NOMO-1 treated with dmso at 0.1 percent for 144 hours (cell line): ENCODE results near the gene TICAM1.
"Not testable (repeated sequence)": the region's sequence is repeated elsewhere in the genome, so short reads cannot be mapped to it uniquely, and the experiment has no call there.

ENCODE experiments used
- DNase-seq: peaks from one replicate; lab custom pipeline; 2025; ENCODE audit not compliant: unreplicated experiment; lab: John Stamatoyannopoulos, UW

The TICAM1 gene

DNA sequence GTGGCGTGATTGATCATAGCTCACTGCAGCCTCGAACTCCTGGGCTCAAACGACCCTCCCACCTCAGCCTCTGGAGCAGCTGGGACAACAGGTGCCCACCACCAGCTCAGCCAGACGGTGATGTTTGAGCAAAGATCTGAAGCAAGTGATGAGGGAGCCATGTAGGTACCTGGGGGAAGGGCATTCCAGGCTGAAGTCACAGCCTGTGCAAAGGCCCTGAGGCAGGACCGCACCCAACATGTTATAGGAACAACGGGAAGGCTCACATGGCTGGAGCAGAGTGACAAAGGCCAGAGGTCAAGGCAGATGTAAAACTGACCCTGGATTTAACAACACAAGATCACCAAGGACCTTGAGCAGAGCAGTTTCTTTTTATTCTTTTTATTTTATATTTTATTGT lies 25.1 kb downstream of the TICAM1 start:
- DNase-seq = no peak

DNA sequence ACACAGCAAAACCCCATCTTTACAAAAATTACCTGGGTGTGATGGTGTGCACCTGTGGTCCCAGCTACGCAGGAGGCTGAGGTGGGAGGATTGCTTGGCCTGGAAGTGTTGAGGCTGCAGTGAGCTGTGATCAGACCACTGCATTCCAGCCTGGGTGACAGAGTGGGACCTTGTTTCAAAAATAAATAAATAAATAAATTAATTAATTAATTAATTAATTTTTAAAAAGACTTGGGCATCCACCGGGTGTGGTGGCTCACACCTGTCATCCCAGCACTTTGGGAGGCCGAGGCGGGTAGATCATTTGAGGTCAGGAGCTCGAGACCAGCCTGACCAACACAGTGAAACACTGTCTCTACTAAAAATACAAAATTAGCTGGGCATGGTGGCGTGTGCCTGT lies 26.4 kb downstream of the TICAM1 start:
- DNase-seq = not testable (repeated sequence)

DNA sequence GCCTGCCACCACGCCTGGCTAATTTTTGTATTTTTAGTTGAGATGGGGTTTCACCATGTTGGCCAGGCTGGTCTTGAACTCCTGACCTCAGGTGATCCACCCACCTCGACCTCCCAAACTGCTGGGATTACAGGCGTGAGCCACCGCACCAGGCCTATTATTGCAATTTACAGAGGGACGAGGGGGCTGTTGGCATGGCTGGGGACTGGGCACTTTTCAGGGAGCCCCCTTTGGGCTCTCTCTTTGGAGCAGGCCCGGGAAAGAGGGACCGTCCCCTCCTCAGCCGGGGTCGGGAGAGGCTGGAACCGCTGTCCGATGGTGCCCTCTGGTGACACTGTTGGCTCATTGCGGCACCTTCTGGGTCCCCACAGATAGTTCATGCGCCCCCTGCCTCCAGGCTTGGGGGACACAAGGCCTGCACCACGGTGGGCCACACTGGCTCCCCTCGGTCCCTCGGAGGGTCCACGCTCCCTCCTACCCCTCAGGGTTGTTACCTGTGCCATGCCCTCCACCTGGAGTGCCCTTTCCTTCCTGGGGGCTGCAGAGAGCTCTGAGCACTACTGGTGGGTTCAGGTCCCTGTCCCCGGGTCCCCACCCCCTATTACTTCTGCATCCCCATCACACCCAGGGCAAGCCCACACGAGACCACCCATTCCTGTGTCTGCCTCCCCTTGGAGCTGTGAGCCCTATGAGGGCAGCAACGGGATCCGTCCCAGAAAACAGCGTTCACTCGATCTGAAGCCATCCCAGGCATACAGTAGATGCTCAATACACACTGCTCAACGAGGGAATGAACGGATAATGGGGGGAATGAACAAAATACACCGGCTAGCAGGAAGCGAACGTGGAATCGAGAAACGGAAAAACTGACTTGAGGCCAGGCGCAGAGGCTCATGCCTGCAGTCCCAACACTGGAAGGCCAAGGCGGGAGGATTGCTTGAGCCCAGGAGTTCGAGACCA lies 27.5 kb downstream of the TICAM1 start:
- peak; percentile 19 for DNase-seq

DNA sequence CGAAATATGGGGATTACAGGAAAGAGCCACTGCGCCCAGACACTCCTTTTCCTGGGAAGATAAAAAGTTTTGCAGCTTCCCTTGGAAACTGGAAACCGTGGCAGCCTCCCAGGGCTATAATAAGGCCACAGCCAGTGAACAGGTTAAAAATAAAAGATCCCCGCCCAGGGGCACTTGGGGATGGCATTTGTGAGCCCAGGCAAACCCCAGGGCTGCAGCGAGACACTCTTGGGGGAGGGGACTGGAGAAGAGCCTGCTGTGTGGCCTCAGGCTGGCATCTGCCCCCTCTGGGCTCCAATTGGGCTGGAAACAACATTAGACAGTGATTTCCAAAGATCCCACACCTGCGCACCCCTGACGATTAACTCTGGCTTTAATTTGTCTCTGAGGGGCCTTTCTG lies 28.8 kb downstream of the TICAM1 start:
- no peak for DNase-seq

- no peak for DNase-seq
These were observed 30.4 kb downstream of the TICAM1 start for GRCh38 chr19:4801085-4801619.

DNA sequence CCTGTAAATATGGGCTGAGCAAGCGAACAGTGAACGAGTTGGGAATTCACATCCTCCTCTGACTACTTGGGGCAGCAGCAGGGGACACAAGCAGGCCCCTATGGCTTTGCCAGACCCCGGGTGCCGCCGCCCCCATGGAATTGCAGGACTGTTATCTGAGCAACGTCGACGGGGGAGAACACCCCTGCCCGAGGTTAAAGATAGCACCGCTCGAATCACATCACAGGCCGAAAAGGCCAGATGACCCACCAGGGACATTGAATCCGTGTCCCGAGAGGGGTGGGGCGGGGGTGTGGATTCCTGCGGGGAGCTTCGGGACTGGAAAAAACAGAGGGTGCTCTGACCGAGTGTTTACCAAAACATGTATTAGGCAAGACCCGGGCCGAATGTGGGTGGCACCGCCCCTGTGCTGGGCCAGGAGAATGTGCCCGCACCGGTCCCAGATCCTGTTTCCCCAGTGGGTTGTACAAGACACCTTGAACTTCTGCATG lies 30.9 kb downstream of the TICAM1 start:
- no peak for DNase-seq

- DNase-seq = no peak
These were observed 36.1 kb downstream of the TICAM1 start for GRCh38 chr19:4795400-4795799.

GRCh38 chr19:4794971-4795370 lies 36.5 kb downstream of the TICAM1 start:
- DNase-seq = no peak

DNA sequence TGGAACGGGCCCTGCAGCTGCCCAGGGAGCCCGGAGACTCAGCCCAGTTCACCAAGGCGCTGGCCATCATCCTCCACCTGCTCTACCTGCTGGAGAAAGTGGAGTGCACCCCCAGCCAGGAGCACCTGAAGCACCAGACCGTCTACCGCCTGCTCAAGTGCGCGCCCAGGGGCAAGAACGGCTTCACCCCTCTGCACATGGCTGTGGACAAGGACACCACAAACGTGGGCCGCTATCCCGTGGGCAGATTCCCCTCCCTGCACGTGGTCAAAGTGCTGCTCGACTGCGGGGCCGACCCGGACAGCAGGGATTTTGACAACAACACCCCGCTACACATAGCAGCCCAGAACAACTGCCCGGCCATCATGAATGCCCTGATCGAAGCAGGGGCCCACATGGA lies 38.2 kb downstream of the TICAM1 start:
- DNase-seq = not testable (repeated sequence)

GRCh38 chr19:4792866-4793195 lies 38.7 kb downstream of the TICAM1 start:
- DNase-seq = not testable (repeated sequence)

DNA sequence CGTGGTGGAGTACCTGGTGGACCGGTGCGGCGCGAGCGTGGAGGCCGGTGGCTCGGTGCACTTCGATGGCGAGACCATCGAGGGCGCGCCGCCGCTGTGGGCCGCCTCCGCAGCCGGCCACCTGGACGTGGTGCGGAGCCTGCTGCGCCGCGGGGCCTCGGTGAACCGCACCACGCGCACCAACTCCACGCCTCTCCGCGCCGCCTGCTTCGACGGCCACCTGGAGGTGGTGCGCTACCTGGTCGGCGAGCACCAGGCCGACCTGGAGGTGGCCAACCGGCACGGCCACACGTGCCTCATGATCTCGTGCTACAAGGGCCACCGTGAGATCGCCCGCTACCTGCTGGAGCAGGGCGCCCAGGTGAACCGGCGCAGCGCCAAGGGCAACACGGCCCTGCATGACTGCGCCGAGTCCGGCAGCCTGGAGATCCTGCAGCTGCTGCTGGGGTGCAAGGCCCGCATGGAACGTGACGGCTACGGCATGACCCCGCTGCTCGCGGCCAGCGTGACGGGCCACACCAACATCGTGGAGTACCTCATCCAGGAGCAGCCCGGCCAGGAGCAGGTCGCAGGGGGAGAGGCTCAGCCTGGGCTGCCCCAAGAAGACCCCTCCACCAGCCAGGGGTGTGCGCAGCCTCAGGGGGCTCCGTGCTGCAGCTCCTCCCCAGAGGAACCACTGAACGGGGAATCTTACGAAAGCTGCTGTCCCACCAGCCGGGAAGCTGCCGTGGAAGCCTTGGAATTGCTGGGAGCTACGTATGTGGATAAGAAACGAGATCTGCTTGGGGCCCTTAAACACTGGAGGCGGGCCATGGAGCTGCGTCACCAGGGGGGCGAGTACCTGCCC lies 39.3 kb downstream of the TICAM1 start:
- DNase-seq = not testable (repeated sequence)

- DNase-seq = peak; percentile 100
These were observed 40.1 kb downstream of the TICAM1 start, which contains the start of gene FEM1A for GRCh38 chr19:4791183-4792018. FEM1A (plus strand) TSS chr19:4791734; CDS start chr19:4791855, 121 bp downstream.

GRCh38 chr19:4786412-4787016 lies 45.0 kb downstream of the TICAM1 start:
- not testable (repeated sequence) for DNase-seq

- DNase-seq = no peak
These were observed 49.7 kb downstream of the TICAM1 start for GRCh38 chr19:4781801-4782200.

GRCh38 chr19:4780860-4781259 lies 50.7 kb downstream of the TICAM1 start:
- DNase-seq = no peak

GRCh38 chr19:4778124-4778523 lies 53.4 kb downstream of the TICAM1 start:
- DNase-seq = not testable (repeated sequence)

GRCh38 chr19:4776436-4777211 lies 54.9 kb downstream of the TICAM1 start:
- DNase-seq = no peak

DNA sequence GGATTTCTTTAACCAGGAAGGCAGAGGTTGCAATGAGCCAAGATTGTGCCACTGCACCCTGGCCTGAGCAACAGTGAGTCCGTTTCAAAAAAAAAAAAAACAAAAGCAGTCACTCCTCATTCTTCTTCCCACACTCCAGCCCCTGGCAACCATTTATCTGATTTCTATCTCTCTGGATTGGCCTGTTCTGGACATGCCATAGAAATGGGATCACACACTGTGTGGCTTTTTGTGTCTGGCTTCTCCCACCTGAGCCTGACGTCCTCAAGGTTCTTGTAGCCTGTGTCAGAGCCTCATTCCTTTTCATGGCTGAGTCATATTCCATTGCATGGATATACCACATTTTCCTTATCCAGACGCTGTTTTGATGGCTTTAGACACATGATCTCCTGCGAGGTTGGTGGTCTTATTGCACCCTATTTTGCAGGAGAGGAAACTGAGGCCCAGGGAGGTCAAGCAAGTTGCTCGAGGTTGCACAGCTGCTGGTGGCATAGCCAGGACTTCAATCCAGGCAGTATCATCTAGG lies 55.8 kb downstream of the TICAM1 start:
- DNase-seq = no peak

DNA sequence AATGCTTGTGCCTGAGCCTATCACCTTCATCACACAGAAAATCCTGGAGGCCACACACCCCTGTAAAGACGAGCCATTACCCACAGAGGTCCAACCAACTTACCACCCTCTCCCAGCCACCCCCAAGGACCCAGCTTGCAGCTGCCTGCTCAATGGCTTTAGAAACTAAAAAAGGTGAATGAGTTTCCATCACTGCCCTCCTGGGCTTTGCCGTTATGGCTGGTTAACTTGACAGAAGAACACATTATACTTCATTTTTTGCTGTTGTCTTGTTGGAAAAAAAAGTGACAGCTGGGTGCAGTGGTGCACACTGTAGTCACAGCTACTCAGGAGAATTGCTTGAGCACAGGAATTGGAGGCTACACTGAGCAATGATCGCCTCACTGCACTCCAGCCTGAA lies 57.4 kb downstream of the TICAM1 start:
- DNase-seq = no peak
